ENCODE results near the gene B3GLCT. TPM values are rescaled to one million over a fixed set of nuclear protein-coding genes. Genes with fewer than 3 reads are reported as not detected.

The B3GLCT gene
- total and polyA plus RNA-seq, 10 donors = 2.0 to 9.2 (median 5.5) TPM

GRCh38 chr13:31227870-31228269 lies 28.1 kb downstream of the B3GLCT start:
- Histone ChIP-seq H3K4me3 (no peak overlapping the region), H3K4me1 (no peaks in the 10 kb centered on the region), H3K9me3 (no peaks in the 10 kb centered on the region), H3K27me3 (replicated peaks in 1 of 7) (no peaks in the 10 kb centered on the region), H3K36me3 (peaks cover 0 to 23% (median 0%) of the 10 kb centered on the region in 6 donors), H3K27ac (no peak overlapping the region)
- intact Hi-C loops (cut with DNase I; ENCODE audit: low total_unique reads) = no loop called here
- no peak for DNase-seq
- TF ChIP-seq CTCF (IDR thresholded peaks at IDR 0.05 in 8 of 11, conservative IDR thresholded peaks at IDR 0.05 in 3 of 11) = no peak
- TF ChIP-seq POLR2AphosphoS5 (IDR thresholded peaks at IDR 0.05) = no peak
- no peak for TF ChIP-seq POLR2A (IDR thresholded peaks at IDR 0.05)
- WGBS, 5 donors = 64 to 78% (median 67%) methylated on average over 8 of the region's 8 CpGs

- WGBS, 5 donors = 80 to 90% (median 87%) methylated on average over 6 of the region's 6 CpGs
- peaks cover 0 to 6% (median 0%) of the 10 kb centered on the region in 6 donors for H3K36me3 ChIP-seq
- no peaks in the 10 kb centered on the region for H3K27me3 ChIP-seq (replicated peaks in 1 of 7)
- H3K4me1 ChIP-seq = no peaks in the 10 kb centered on the region
- no peak overlapping the region for H3K4me3 ChIP-seq
- intact Hi-C loops (cut with DNase I; ENCODE audit: low total_unique reads) = loop anchor here (5.0 kb wide), 1 partner anchor 188 kb away; no protein-coding TSS in a partner anchor
- DNase-seq = no peak
- no peaks in the 10 kb centered on the region for H3K9me3 ChIP-seq
- no peak overlapping the region for H3K27ac ChIP-seq
- TF ChIP-seq CTCF (IDR thresholded peaks at IDR 0.05 in 8 of 11, conservative IDR thresholded peaks at IDR 0.05 in 3 of 11) (no peak), POLR2AphosphoS5 (IDR thresholded peaks at IDR 0.05) (no peak), POLR2A (IDR thresholded peaks at IDR 0.05) (no peak)
Measured at GRCh38 chr13:31234729-31235128, 35.0 kb downstream of the B3GLCT start.

- H3K27ac ChIP-seq = no peak overlapping the region
- 55 to 71% (median 57%) methylated on average over 3 of the region's 3 CpGs for WGBS, 5 donors
- no peaks in the 10 kb centered on the region for H3K27me3 ChIP-seq (replicated peaks in 1 of 7)
- H3K9me3 ChIP-seq = no peaks in the 10 kb centered on the region
- H3K4me1 ChIP-seq = peaks cover 0 to 4% (median 0%) of the 10 kb centered on the region in 6 donors
- TF ChIP-seq POLR2A (IDR thresholded peaks at IDR 0.05) = no peak
- TF ChIP-seq POLR2AphosphoS5 (IDR thresholded peaks at IDR 0.05) = no peak
- peak; percentile 7 to 69 (median 52) for TF ChIP-seq CTCF (IDR thresholded peaks at IDR 0.05 in 8 of 11, conservative IDR thresholded peaks at IDR 0.05 in 3 of 11)
- no peaks in the 10 kb centered on the region for H3K36me3 ChIP-seq
- intact Hi-C loops (cut with DNase I; ENCODE audit: low total_unique reads) = loop anchor here (5.0 kb wide), 1 partner anchor 186 kb away; no protein-coding TSS in a partner anchor
- no peak overlapping the region for H3K4me3 ChIP-seq
- no peak for DNase-seq
Measured at GRCh38 chr13:31236211-31236786, 36.5 kb downstream of the B3GLCT start.

GRCh38 chr13:31240921-31241320 lies 41.1 kb downstream of the B3GLCT start:
- WGBS, 5 donors = 77 to 97% (median 92%) methylated on average over 2 of the region's 2 CpGs
- no peak for TF ChIP-seq POLR2AphosphoS5 (IDR thresholded peaks at IDR 0.05)
- TF ChIP-seq POLR2A (IDR thresholded peaks at IDR 0.05) = no peak
- TF ChIP-seq CTCF (IDR thresholded peaks at IDR 0.05 in 8 of 11, conservative IDR thresholded peaks at IDR 0.05 in 3 of 11) = no peak
- H3K4me3 ChIP-seq = no peak overlapping the region
- intact Hi-C loops (cut with DNase I; ENCODE audit: low total_unique reads) = no loop called here
- no peaks in the 10 kb centered on the region for H3K36me3 ChIP-seq
- H3K27me3 ChIP-seq (replicated peaks in 1 of 7) = no peaks in the 10 kb centered on the region
- peaks cover 0 to 4% (median 0%) of the 10 kb centered on the region in 6 donors for H3K4me1 ChIP-seq
- no peaks in the 10 kb centered on the region for H3K9me3 ChIP-seq
- DNase-seq = no peak
- no peak overlapping the region for H3K27ac ChIP-seq

Measured in spleen (tissue), 11 donors.